GM12878 (cell line): ENCODE results near the gene P2RX1. TPM values are rescaled to one million over a fixed set of nuclear protein-coding genes. Genes with fewer than 3 reads are reported as not detected.

Experiments
- ATAC-seq: fragments of 200-7000 bp; cut with Tn5 transposase; 3 replicates; pipeline ENCODE4 v1.9.1; 2020; ENCODE audit warnings: mild to moderate bottlenecking, moderate library complexity
- BruUV-seq: library from RNA; stranded (reverse); fragments of 400-500 nt; replicated peaks from 2 replicates; lab custom pipeline; 2021; lab: Mats Ljungman, UMichigan
- CTCF ChIA-PET: fragments of 300-600 bp; sonication (Branson Sonifier 250); formaldehyde crosslinking; extraction: SDS; loops from one replicate; lab custom pipeline; 2021; ENCODE audit warnings: inconsistent platforms; lab: Yijun Ruan, JAX
- POLR2A ChIA-PET: fragments of 350-600 bp; formaldehyde crosslinking; extraction: SDS; loops from one replicate; lab custom pipeline; 2021; ENCODE audit warnings: inconsistent platforms; lab: Charles Lee
- RAD21 ChIA-PET: fragments of 300-600 bp; sonication (Branson Sonifier 250); formaldehyde crosslinking; loops from one replicate; lab custom pipeline; 2023; ENCODE audit warnings: antibody characterized with exemption; ENCODE audit not compliant: unreplicated experiment; lab: Charles Lee
- SMC1A ChIA-PET: fragments of 300-600 bp; sonication (Branson Sonifier 250); formaldehyde crosslinking; loops from one replicate; lab custom pipeline; 2023; ENCODE audit not compliant: unreplicated experiment, uncharacterized antibody; lab: Charles Lee
- DNase-seq: peaks from one replicate; pipeline ENCODE4 v3.0.0-alpha.2; 2011; ENCODE audit warnings: low read depth, low spot score
- FAIRE-seq: peaks from 3 replicates; lab custom pipeline; 2011; peaks lifted over from hg19 to GRCh38; lab: Jason Lieb, UNC
- H2AFZ ChIP-seq: 2 replicates; pipeline ENCODE4 v1.6.0; 2011; ENCODE audit warnings: low read depth, low read length, control low read depth; ENCODE audit not compliant: control insufficient read depth
- H3K27ac ChIP-seq: 2 replicates; pipeline ENCODE4 v1.5.1; 2011; ENCODE audit warnings: control low read depth; ENCODE audit not compliant: control insufficient read depth, insufficient read depth
- H3K27me3 ChIP-seq, 2 experiments: replicated peaks in 1 of 2; 2 replicates each; pipeline versions ENCODE4 v1.6.0 to v1.6.1; 2011; ENCODE audit warnings: low read length in 1 of 2; ENCODE audit not compliant: control insufficient read depth in 2 of 2, insufficient read depth in 2 of 2
- H3K36me3 ChIP-seq, 2 experiments: 2 replicates each; pipeline ENCODE4 v1.5.1; 2011; ENCODE audit warnings: low read length in 1 of 2; ENCODE audit not compliant: control insufficient read depth in 2 of 2, insufficient read depth in 2 of 2
- H3K4me1 ChIP-seq: 2 replicates; pipeline ENCODE4 v1.6.1; 2011; ENCODE audit warnings: mild to moderate bottlenecking, low read length, moderate library complexity, mixed read lengths; ENCODE audit not compliant: control insufficient read depth, insufficient read depth
- H3K4me2 ChIP-seq: 2 replicates; pipeline ENCODE4 v1.6.0; 2011; ENCODE audit warnings: control low read depth; ENCODE audit not compliant: control insufficient read depth, insufficient read depth
- H3K4me3 ChIP-seq: fragments of 200-600 bp; sonication (generic); 2 replicates; pipeline ENCODE4 v1.5.1; 2016
- H3K79me2 ChIP-seq: 2 replicates; pipeline ENCODE4 v1.6.0; 2011; ENCODE audit warnings: low read length; ENCODE audit not compliant: control insufficient read depth, insufficient read depth
- H3K9ac ChIP-seq: 2 replicates; pipeline ENCODE4 v1.8.0; 2011; ENCODE audit warnings: low read length, control low read depth, mixed read lengths; ENCODE audit not compliant: control insufficient read depth, insufficient read depth
- H3K9me3 ChIP-seq: replicated peaks from 3 replicates; pipeline ENCODE4 v1.5.1; 2011; ENCODE audit warnings: mild to moderate bottlenecking, low read length; ENCODE audit not compliant: control insufficient read depth, insufficient read depth
- H4K20me1 ChIP-seq: 2 replicates; pipeline ENCODE4 v1.6.0; 2011; ENCODE audit not compliant: control insufficient read depth, insufficient read depth
- E2F4 ChIP-seq: IDR thresholded peaks from 2 replicates; pipeline ENCODE4 v1.6.1; 2012; ENCODE audit warnings: low read depth, low read length, improper control_type of control experiment
- E4F1 ChIP-seq: fragments of 450-650 bp; IDR thresholded peaks from 2 replicates; pipeline ENCODE4 v1.6.1; 2018; ENCODE audit warnings: borderline replicate concordance, mild to moderate bottlenecking; ENCODE audit not compliant: partially characterized antibody
- EED ChIP-seq: sonication (generic); IDR thresholded peaks from 2 replicates; pipeline ENCODE4 v1.6.1; 2016; ENCODE audit warnings: antibody characterized with exemption, low read depth
- EP300 ChIP-seq, 2 experiments: fragments of 150-350 bp in 1 of 2; IDR thresholded peaks; 2 replicates each; pipeline ENCODE4 v1.6.1; 2011 to 2012; ENCODE audit warnings: low read depth in 2 of 2, low read length in 2 of 2, borderline replicate concordance in 1 of 2, improper control_type of control experiment in 1 of 2, inconsistent platforms in 1 of 2; ENCODE audit not compliant: control insufficient read depth in 1 of 2
- KLF5 ChIP-seq: fragments of 450-650 bp; IDR thresholded peaks from 2 replicates; pipeline ENCODE4 v1.6.1; 2014; ENCODE audit warnings: mild to moderate bottlenecking; ENCODE audit not compliant: partially characterized antibody
- NBN ChIP-seq: fragments of 450-650 bp; IDR thresholded peaks from 2 replicates; pipeline ENCODE4 v1.6.1; 2016
- NFIC ChIP-seq: IDR thresholded peaks from 2 replicates; pipeline ENCODE4 v1.6.1; 2012; ENCODE audit warnings: low read depth, mild to moderate bottlenecking, inconsistent platforms, low read length, moderate library complexity
- NRF1 ChIP-seq: conservative IDR thresholded peaks from 2 replicates; pipeline ENCODE4 v1.6.1; 2011; ENCODE audit warnings: mild to moderate bottlenecking, low read depth, low read length, improper control_type of control experiment
- RBBP5 ChIP-seq: fragments of 200-600 bp; sonication (generic); conservative IDR thresholded peaks from 2 replicates; pipeline ENCODE4 v1.6.1; 2016
- SMAD1 ChIP-seq: fragments of 450-650 bp; IDR thresholded peaks from 2 replicates; pipeline ENCODE4 v1.6.1; 2018; ENCODE audit warnings: mild to moderate bottlenecking, low read depth; ENCODE audit not compliant: partially characterized antibody
- STAT3 ChIP-seq: IDR thresholded peaks from 2 replicates; pipeline ENCODE4 v1.6.1; 2011; ENCODE audit warnings: low read depth, low read length, improper control_type of control experiment
- TAF1 ChIP-seq: IDR thresholded peaks from 2 replicates; pipeline ENCODE4 v1.6.1; 2011; ENCODE audit warnings: mild to moderate bottlenecking, low read depth, low read length, borderline replicate concordance
- TBL1XR1 ChIP-seq: IDR thresholded peaks from 2 replicates; pipeline ENCODE4 v1.6.1; 2012; ENCODE audit warnings: low read depth, low read length, improper control_type of control experiment
- WRNIP1 ChIP-seq: IDR thresholded peaks from 2 replicates; pipeline ENCODE4 v1.6.1; 2011; ENCODE audit warnings: low read depth, low read length, improper control_type of control experiment, borderline replicate concordance
- ZBED1 ChIP-seq: IDR thresholded peaks from 2 replicates; pipeline ENCODE4 v1.6.1; 2016; ENCODE audit warnings: borderline replicate concordance
- ZNF217 ChIP-seq: fragments of 450-650 bp; IDR thresholded peaks from 2 replicates; pipeline ENCODE4 v1.6.1; 2017; ENCODE audit warnings: antibody characterized with exemption, mild to moderate bottlenecking
- ZZZ3 ChIP-seq: IDR thresholded peaks from 2 replicates; pipeline ENCODE4 v1.6.1; 2011; ENCODE audit warnings: low read depth; ENCODE audit not compliant: control insufficient read depth, insufficient read length
- WGBS: methylation state at CpG from one replicate; pipeline ENCODE4 v1.1.6; 2016; ENCODE audit warnings: low lambda C conversion rate; ENCODE audit not compliant: insufficient replicate concordance, insufficient coverage; ENCODE audit errors: missing lambda C conversion rate; 5-methylcytosine and 5-hydroxymethylcytosine counted together
- in situ Hi-C: fragments of 300-500 bp; cut with MboI; formaldehyde crosslinking; loops from 9 replicates; pipeline ENCODE4 v1.14.3; 2018; ENCODE audit warnings: mixed read lengths
- intact Hi-C: fragments of 100-400 bp; cut with micrococcal nuclease; formaldehyde crosslinking; loops from one replicate; pipeline ENCODE4 v1.14.2; 2022; ENCODE audit not compliant: unreplicated experiment
- polyA plus RNA-seq, 11 experiments: library from polyadenylated mRNA; depleted of rRNA in 4 of 11; unstranded in 6 of 11; stranded (reverse) in 5 of 11; fragments of >200 nt; fragmentation: Nextera tagmentation in 4 of 11; fragmentation: Illumina TruSeq in 1 of 11; extraction: Ambion mirVana in 4 of 11; extraction: Trizol in 1 of 11; gene quantifications; 1 replicate in 1 of 11; 2 replicates in 10 of 11; pipeline versions ENCODE4 v1.2.1 to v1.2.3, GENCODE V29; 2011 to 2016; ENCODE audit warnings: inconsistent platforms in 2 of 11, missing spikeins in 2 of 11, low read depth in 1 of 11
- total RNA-seq, 4 experiments: library from RNA; depleted of rRNA in 3 of 4; stranded (reverse); fragments of >200 nt in 3 of 4; fragmentation: Illumina TruSeq in 1 of 4; extraction: Trizol in 1 of 4; gene quantifications; 2 replicates each; pipeline versions ENCODE4 v1.2.1 to v1.2.3, GENCODE V29; 2013 to 2021
- TF ChIP-seq, protein P1 (sequence below): fragments of 450-650 bp; IDR thresholded peaks from 2 replicates; pipeline ENCODE4 v1.6.1; 2016; ENCODE audit warnings: mild to moderate bottlenecking
- TF ChIP-seq, protein P2 (sequence below): IDR thresholded peaks from 2 replicates; pipeline ENCODE4 v1.6.1; 2011; ENCODE audit warnings: low read depth, low read length, improper control_type of control experiment, borderline replicate concordance

Gene P2RX1
- total and polyA plus RNA-seq, 10 of the 15 experiments (the other 5 are each of a cell fraction or from before 2014, with no cell fraction given), result 0.12 to 6.2 (median 3.4) TPM

- TF ChIP-seq, protein P1, sequence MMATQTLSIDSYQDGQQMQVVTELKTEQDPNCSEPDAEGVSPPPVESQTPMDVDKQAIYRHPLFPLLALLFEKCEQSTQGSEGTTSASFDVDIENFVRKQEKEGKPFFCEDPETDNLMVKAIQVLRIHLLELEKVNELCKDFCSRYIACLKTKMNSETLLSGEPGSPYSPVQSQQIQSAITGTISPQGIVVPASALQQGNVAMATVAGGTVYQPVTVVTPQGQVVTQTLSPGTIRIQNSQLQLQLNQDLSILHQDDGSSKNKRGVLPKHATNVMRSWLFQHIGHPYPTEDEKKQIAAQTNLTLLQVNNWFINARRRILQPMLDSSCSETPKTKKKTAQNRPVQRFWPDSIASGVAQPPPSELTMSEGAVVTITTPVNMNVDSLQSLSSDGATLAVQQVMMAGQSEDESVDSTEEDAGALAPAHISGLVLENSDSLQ, result no peak
- no peak for TF ChIP-seq E2F4
- TF ChIP-seq NBN, result no peak
- TF ChIP-seq STAT3, result no peak
- no peak for TF ChIP-seq TBL1XR1
- no peak for TF ChIP-seq E4F1
- TF ChIP-seq, all 136 proteins: peak for 0
Observed at GRCh38 chr17:3866276-3866675, 50.0 kb downstream of the P2RX1 start (continued).

GRCh38 chr17:3865176-3865575 lies 51.1 kb downstream of the P2RX1 start:
- Histone ChIP-seq H3K79me2 (no peaks in the 10 kb centered on the region), H3K36me3 (no peaks in the 10 kb centered on the region), H3K4me3 (no peak overlapping the region), H3K9ac (no peak overlapping the region), H3K27me3 (no peaks in the 10 kb centered on the region), H2AFZ (no peak overlapping the region), H3K4me2 (no peak overlapping the region), H3K27ac (no peak overlapping the region), H4K20me1 (no peaks in the 10 kb centered on the region), H3K9me3 (no peaks in the 10 kb centered on the region), H3K4me1 (no peaks in the 10 kb centered on the region)
- 56% methylated on average over 8 of the region's 8 CpGs for WGBS
- intact Hi-C loops, result no loop called here
- ATAC-seq, result no peak
- ChIA-PET POLR2A (no interaction called here), CTCF (interaction anchor here (0.8 to 4.7 kb wide), 6 partner anchors 19 to 209 kb away, joined by 3 to 29 read pairs (median 6); partner anchors contain the start of gene NCBP3), RAD21 (interaction anchor here (1.0 to 2.9 kb wide), 3 partner anchors 40 to 137 kb away, joined by 3 to 14 read pairs (median 5); no protein-coding TSS in a partner anchor), SMC1A (interaction anchor here (0.8 to 2.6 kb wide), 4 partner anchors 50 to 209 kb away, joined by 3 to 15 read pairs (median 4); partner anchors contain the start of gene P2RX1)
- no peak for FAIRE-seq
- no TSS peak for BruUV-seq
- DNase-seq, result no peak
- in situ Hi-C loops, result loop anchor here (5.0 kb wide), 1 partner anchor 142 kb away; no protein-coding TSS in a partner anchor
- TF ChIP-seq NFIC (no peak), KLF5 (no peak), ZBED1 (no peak), ZZZ3 (no peak), NRF1 (no peak), TAF1 (no peak), WRNIP1 (no peak), EP300 (IDR thresholded peaks at IDR 0.05; ENCODE audit: borderline replicate concordance in 1 of 2, control insufficient read depth in 1 of 2, low read depth in 2 of 2, low read length in 2 of 2) (no peak), ZNF217 (no peak), RBBP5 (no peak), SMAD1 (no peak), EED (no peak)
- TF ChIP-seq, protein P2, sequence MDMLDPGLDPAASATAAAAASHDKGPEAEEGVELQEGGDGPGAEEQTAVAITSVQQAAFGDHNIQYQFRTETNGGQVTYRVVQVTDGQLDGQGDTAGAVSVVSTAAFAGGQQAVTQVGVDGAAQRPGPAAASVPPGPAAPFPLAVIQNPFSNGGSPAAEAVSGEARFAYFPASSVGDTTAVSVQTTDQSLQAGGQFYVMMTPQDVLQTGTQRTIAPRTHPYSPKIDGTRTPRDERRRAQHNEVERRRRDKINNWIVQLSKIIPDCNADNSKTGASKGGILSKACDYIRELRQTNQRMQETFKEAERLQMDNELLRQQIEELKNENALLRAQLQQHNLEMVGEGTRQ, result no peak
